Lung (tissue), 12 donors: ENCODE results near the gene ATP11A. TPM values are rescaled to one million over a fixed set of nuclear protein-coding genes. Genes with fewer than 3 reads are reported as not detected.

Experiments
- ATAC-seq: fragments of 200-7000 bp; cut with Tn5 transposase; one replicate; pipeline ENCODE4 v1.9.1; 2020; ENCODE audit warnings: moderate number of reproducible peaks; ENCODE audit not compliant: insufficient read depth, low FRiP score
- DNase-seq, 3 donors: peaks; one replicate each; pipeline ENCODE4 v3.0.0-alpha.2; 2013 to 2017
- H3K27ac ChIP-seq, 2 donors: one replicate each; pipeline ENCODE4 v1.5.1; 2013; ENCODE audit warnings: mild to moderate bottlenecking in 2 of 2, moderate library complexity in 2 of 2, control low read depth in 1 of 2, inconsistent platforms in 1 of 2, low read depth in 1 of 2, low read length in 1 of 2
- H3K27me3 ChIP-seq, 3 donors: one replicate each; pipeline ENCODE4 v1.5.1; 2013; ENCODE audit warnings: low read length in 2 of 3; ENCODE audit not compliant: control insufficient read depth in 3 of 3, insufficient read depth in 3 of 3
- H3K36me3 ChIP-seq, 4 donors: one replicate each; pipeline ENCODE4 v1.5.1; 2013; ENCODE audit warnings: low read length in 4 of 4, mild to moderate bottlenecking in 1 of 4, moderate library complexity in 1 of 4; ENCODE audit not compliant: control insufficient read depth in 4 of 4, insufficient read depth in 4 of 4
- H3K4me1 ChIP-seq, 5 donors: one replicate each; pipeline ENCODE4 v1.5.1; 2013; ENCODE audit warnings: low read length in 5 of 5, mild to moderate bottlenecking in 2 of 5, moderate library complexity in 1 of 5; ENCODE audit not compliant: control insufficient read depth in 5 of 5, insufficient read depth in 5 of 5
- H3K4me3 ChIP-seq: one replicate; pipeline ENCODE4 v1.5.1; 2013; ENCODE audit warnings: mild to moderate bottlenecking, control low read depth, moderate library complexity
- H3K9ac ChIP-seq, 2 donors: one replicate each; pipeline ENCODE4 v1.5.1; 2013; ENCODE audit warnings: low read length in 2 of 2, control low read depth in 1 of 2; ENCODE audit not compliant: insufficient read depth in 1 of 2
- H3K9me3 ChIP-seq, 4 donors: one replicate each; pipeline ENCODE4 v1.5.1; 2013; ENCODE audit warnings: low read length in 3 of 4, mild to moderate bottlenecking in 1 of 4, moderate library complexity in 1 of 4; ENCODE audit not compliant: control insufficient read depth in 4 of 4, insufficient read depth in 3 of 4
- CTCF ChIP-seq: IDR thresholded peaks from 2 replicates; pipeline ENCODE4 v1.5.1; 2012; ENCODE audit warnings: mild to moderate bottlenecking; ENCODE audit errors: control extremely low read depth, extremely low read depth
- WGBS, 2 donors: extraction: QIAGEN DNeasy Blood & Tissue Kit; methylation state at CpG; one replicate each; pipeline ENCODE4 v1.1.7; 2013; 5-methylcytosine and 5-hydroxymethylcytosine counted together
- polyA plus RNA-seq, 2 donors: library from polyadenylated mRNA; stranded (reverse); fragments of 200-250 nt; gene quantifications; one replicate each; pipeline ENCODE4 v1.2.1, GENCODE V29; 2013
- total RNA-seq, 2 donors: library from RNA; depleted of rRNA in 1 of 2; stranded (reverse); fragments of >200 nt in 1 of 2; gene quantifications; one replicate each; pipeline ENCODE4 v1.2.1, GENCODE V29; 2014 to 2021
- donor health status: control.
- donor health status: control.
- donor health status: Bipolar disorder and iron deficiency.
- donor health status: healthy.
- donor health status: DM: yes; HTN: yes; CAD: no.

ATP11A gene
- total and polyA plus RNA-seq, 4 donors = 46.3 to 317 (median 162) TPM

- Histone ChIP-seq H3K27ac (no peak overlapping the region), H3K9me3 (no peaks in the 10 kb centered on the region), H3K36me3 (no peaks in the 10 kb centered on the region), H3K4me3 (no peak overlapping the region), H3K27me3 (no peaks in the 10 kb centered on the region), H3K9ac (no peak overlapping the region), H3K4me1 (peaks cover 0 to 21% (median 0%) of the 10 kb centered on the region in 5 donors)
- DNase-seq (peak in 2 of 3 donors; percentile 24 to 39), ATAC-seq (no peak)
- 75 to 80% methylated on average over 7 of the region's 7 CpGs for WGBS, 2 donors
- no peak for TF ChIP-seq CTCF
These were observed 37.9 kb upstream of the ATP11A start for GRCh38 chr13:112651750-112652511.

- Histone ChIP-seq H3K27ac (no peak overlapping the region), H3K27me3 (no peaks in the 10 kb centered on the region), H3K4me3 (no peak overlapping the region), H3K4me1 (peaks cover 0 to 21% (median 0%) of the 10 kb centered on the region in 5 donors), H3K9me3 (no peaks in the 10 kb centered on the region), H3K36me3 (no peaks in the 10 kb centered on the region), H3K9ac (no peak overlapping the region)
- no peak for TF ChIP-seq CTCF
- no peak for ATAC-seq
- no peak for DNase-seq
- WGBS, 2 donors = 65 to 68% methylated on average over 7 of the region's 7 CpGs
These were observed 37.2 kb upstream of the ATP11A start for GRCh38 chr13:112652512-112653070.

GRCh38 chr13:112653071-112653470 is 36.8 kb upstream of the ATP11A start:
- ATAC-seq = no peak
- no peaks in the 10 kb centered on the region for H3K27me3 ChIP-seq

More at GRCh38 chr13:112653071-112653470, 36.8 kb upstream of the ATP11A start:
- Histone ChIP-seq H3K9me3 (no peaks in the 10 kb centered on the region), H3K9ac (no peak overlapping the region), H3K4me1 (peaks cover 0 to 21% (median 0%) of the 10 kb centered on the region in 5 donors), H3K27ac (no peak overlapping the region), H3K4me3 (no peak overlapping the region), H3K36me3 (no peaks in the 10 kb centered on the region)
- peak in 1 of 3 donors; percentile 69 for DNase-seq
- WGBS, 2 donors = 68 to 73% methylated on average over 3 of the region's 3 CpGs
- no peak for TF ChIP-seq CTCF
